Endothelial cell (in vitro differentiated cells): ENCODE results near the gene DLGAP1. TPM values are rescaled to one million over a fixed set of nuclear protein-coding genes. Genes with fewer than 3 reads are reported as not detected.

Source experiments
- DNase-seq: peaks from one replicate; pipeline ENCODE4 v3.0.0; 2021; ENCODE audit warnings: low spot score
- H3K27ac Mint-ChIP-seq: one replicate; pipeline ENCODE4 v1.8.0; 2021; ENCODE audit warnings: mixed read lengths, inconsistent platforms; ENCODE audit not compliant: unreplicated experiment
- H3K27me3 Mint-ChIP-seq: one replicate; pipeline ENCODE4 v1.8.0; 2021; ENCODE audit warnings: mild to moderate bottlenecking, moderate library complexity, mixed read lengths, inconsistent platforms; ENCODE audit not compliant: unreplicated experiment
- H3K36me3 Mint-ChIP-seq: one replicate; pipeline ENCODE4 v1.8.0; 2021; ENCODE audit warnings: mild to moderate bottlenecking, low read depth, mixed read lengths, inconsistent platforms; ENCODE audit not compliant: unreplicated experiment
- H3K4me1 Mint-ChIP-seq: one replicate; pipeline ENCODE4 v1.8.0; 2021; ENCODE audit warnings: mild to moderate bottlenecking, mixed read lengths, inconsistent platforms; ENCODE audit not compliant: unreplicated experiment
- H3K4me3 Mint-ChIP-seq: one replicate; pipeline ENCODE4 v1.8.0; 2021; ENCODE audit warnings: mild to moderate bottlenecking, mixed read lengths, inconsistent platforms; ENCODE audit not compliant: unreplicated experiment
- H3K9me3 Mint-ChIP-seq: one replicate; pipeline ENCODE4 v1.8.0; 2021; ENCODE audit warnings: mixed read lengths, inconsistent platforms; ENCODE audit not compliant: unreplicated experiment
- CTCF ChIP-seq: fragments of 200-600 bp; sonication (generic); IDR thresholded peaks from one replicate; pipeline ENCODE4 v1.5.0; 2021; ENCODE audit warnings: antibody characterized with exemption; ENCODE audit not compliant: unreplicated experiment
- total RNA-seq: library from RNA; stranded (reverse); fragmentation: NEBNext Ultra II Directional; extraction: Animal tissue kit (Norgen Biotek cat#: 25700); gene quantifications from one replicate; pipeline ENCODE4 v1.2.1, GENCODE V29; 2021; ENCODE audit not compliant: unreplicated experiment

Gene DLGAP1
- total RNA-seq, 1 donor from 2014 or later: 1.8 TPM

GRCh38 chr18:4286256-4286655 lies 168.9 kb downstream of the DLGAP1 start:
- no peak for DNase-seq
- Mint-ChIP-seq H3K27me3 (no peaks in the 10 kb centered on the region), H3K9me3 (no peaks in the 10 kb centered on the region), H3K27ac (no peak overlapping the region), H3K4me3 (no peak overlapping the region), H3K4me1 (peaks cover 11% of the 10 kb centered on the region), H3K36me3 (no peaks in the 10 kb centered on the region)
- TF ChIP-seq CTCF: no peak

GRCh38 chr18:4285525-4285924 lies 169.6 kb downstream of the DLGAP1 start:
- Mint-ChIP-seq H3K27me3 (no peaks in the 10 kb centered on the region), H3K9me3 (no peaks in the 10 kb centered on the region), H3K4me1 (peaks cover 11% of the 10 kb centered on the region), H3K36me3 (no peaks in the 10 kb centered on the region), H3K27ac (no peak overlapping the region), H3K4me3 (no peak overlapping the region)
- TF ChIP-seq CTCF: no peak
- no peak for DNase-seq

- Mint-ChIP-seq H3K9me3 (no peaks in the 10 kb centered on the region), H3K27me3 (no peaks in the 10 kb centered on the region), H3K4me3 (no peak overlapping the region), H3K27ac (no peak overlapping the region), H3K4me1 (peaks cover 11% of the 10 kb centered on the region), H3K36me3 (no peaks in the 10 kb centered on the region)
- no peak for DNase-seq
- TF ChIP-seq CTCF: no peak
These were observed 170.6 kb downstream of the DLGAP1 start for GRCh38 chr18:4284528-4284927.

- H3K27ac Mint-ChIP-seq: no peak overlapping the region
- no peak for TF ChIP-seq CTCF
- H3K9me3 Mint-ChIP-seq: no peaks in the 10 kb centered on the region
- no peaks in the 10 kb centered on the region for H3K36me3 Mint-ChIP-seq
- H3K4me1 Mint-ChIP-seq: peaks cover 11% of the 10 kb centered on the region
- no peak for DNase-seq
- no peaks in the 10 kb centered on the region for H3K27me3 Mint-ChIP-seq
- no peak overlapping the region for H3K4me3 Mint-ChIP-seq
These were observed 171.3 kb downstream of the DLGAP1 start for GRCh38 chr18:4283746-4284291.

- Mint-ChIP-seq H3K9me3 (no peaks in the 10 kb centered on the region), H3K4me3 (no peak overlapping the region), H3K27ac (no peak overlapping the region), H3K36me3 (no peaks in the 10 kb centered on the region), H3K4me1 (peaks cover 11% of the 10 kb centered on the region), H3K27me3 (no peaks in the 10 kb centered on the region)
- no peak for TF ChIP-seq CTCF
- no peak for DNase-seq
These were observed 172.2 kb downstream of the DLGAP1 start for GRCh38 chr18:4282954-4283353.
